ENCODE results near the gene NOC4L.
"Not testable (repeated sequence)": the region's sequence is repeated elsewhere in the genome, so short reads cannot be mapped to it uniquely, and the experiment has no call there.

GRCh38 chr12:132134653-132135183, 9.5 kb upstream of the NOC4L start:
- TF ChIP-seq POLR2A, POLR2AphosphoS5 (IDR thresholded peaks at IDR 0.05): not testable (repeated sequence)
- TF ChIP-seq, protein P1, sequence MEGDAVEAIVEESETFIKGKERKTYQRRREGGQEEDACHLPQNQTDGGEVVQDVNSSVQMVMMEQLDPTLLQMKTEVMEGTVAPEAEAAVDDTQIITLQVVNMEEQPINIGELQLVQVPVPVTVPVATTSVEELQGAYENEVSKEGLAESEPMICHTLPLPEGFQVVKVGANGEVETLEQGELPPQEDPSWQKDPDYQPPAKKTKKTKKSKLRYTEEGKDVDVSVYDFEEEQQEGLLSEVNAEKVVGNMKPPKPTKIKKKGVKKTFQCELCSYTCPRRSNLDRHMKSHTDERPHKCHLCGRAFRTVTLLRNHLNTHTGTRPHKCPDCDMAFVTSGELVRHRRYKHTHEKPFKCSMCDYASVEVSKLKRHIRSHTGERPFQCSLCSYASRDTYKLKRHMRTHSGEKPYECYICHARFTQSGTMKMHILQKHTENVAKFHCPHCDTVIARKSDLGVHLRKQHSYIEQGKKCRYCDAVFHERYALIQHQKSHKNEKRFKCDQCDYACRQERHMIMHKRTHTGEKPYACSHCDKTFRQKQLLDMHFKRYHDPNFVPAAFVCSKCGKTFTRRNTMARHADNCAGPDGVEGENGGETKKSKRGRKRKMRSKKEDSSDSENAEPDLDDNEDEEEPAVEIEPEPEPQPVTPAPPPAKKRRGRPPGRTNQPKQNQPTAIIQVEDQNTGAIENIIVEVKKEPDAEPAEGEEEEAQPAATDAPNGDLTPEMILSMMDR (IDR thresholded peaks at IDR 0.05 in 8 of 11, conservative IDR thresholded peaks at IDR 0.05 in 3 of 11) = not testable (repeated sequence)

All from spleen (tissue), 7 donors.